Liver (tissue), 9 donors: ENCODE results near the gene NCK2. TPM values are rescaled to one million over a fixed set of nuclear protein-coding genes. Genes with fewer than 3 reads are reported as not detected.

Source experiments
- DNase-seq: peaks from one replicate; pipeline ENCODE4 v3.0.0-alpha.2; 2017; ENCODE audit warnings: low spot score
- H3K27ac ChIP-seq, 2 donors: one replicate each; pipeline ENCODE4 v1.7.0; 2013; ENCODE audit warnings: inconsistent platforms in 2 of 2, low read length in 2 of 2, control low read depth in 1 of 2, low read depth in 1 of 2, mild to moderate bottlenecking in 1 of 2
- H3K27me3 ChIP-seq, 4 donors: one replicate each; pipeline versions ENCODE4 v1.6.1 to v1.7.0; 2013; ENCODE audit warnings: low read length in 3 of 4, inconsistent platforms in 1 of 4, mild to moderate bottlenecking in 1 of 4, moderate library complexity in 1 of 4; ENCODE audit not compliant: control insufficient read depth in 4 of 4, insufficient read depth in 4 of 4
- H3K36me3 ChIP-seq, 4 donors: one replicate each; pipeline versions ENCODE4 v1.6.1 to v1.7.0; 2013; ENCODE audit warnings: low read length in 3 of 4, mild to moderate bottlenecking in 3 of 4, low read depth in 1 of 4, moderate library complexity in 1 of 4; ENCODE audit not compliant: control insufficient read depth in 4 of 4, insufficient read depth in 3 of 4
- H3K4me1 ChIP-seq, 4 donors: one replicate each; pipeline versions ENCODE4 v1.6.1 to v1.7.0; 2013; ENCODE audit warnings: low read length in 3 of 4, mild to moderate bottlenecking in 3 of 4, moderate library complexity in 1 of 4; ENCODE audit not compliant: control insufficient read depth in 4 of 4, insufficient read depth in 4 of 4
- H3K4me3 ChIP-seq, 3 donors: one replicate each; pipeline versions ENCODE4 v1.6.1 to v1.7.0; 2013; ENCODE audit warnings: low read length in 3 of 3, control low read depth in 1 of 3, low read depth in 1 of 3, mild to moderate bottlenecking in 1 of 3
- H3K9ac ChIP-seq, 2 donors: one replicate each; pipeline ENCODE4 v1.7.0; 2013; ENCODE audit warnings: low read length in 2 of 2, mild to moderate bottlenecking in 2 of 2, moderate library complexity in 2 of 2, control low read depth in 1 of 2, low read depth in 1 of 2
- H3K9me3 ChIP-seq, 4 donors: one replicate each; pipeline versions ENCODE4 v1.6.1 to v1.7.0; 2013; ENCODE audit warnings: low read length in 3 of 4; ENCODE audit not compliant: control insufficient read depth in 4 of 4
- ATF3 ChIP-seq: IDR thresholded peaks from 2 replicates; pipeline ENCODE4 v1.6.1; 2016; ENCODE audit warnings: antibody characterized with exemption
- EGR1 ChIP-seq, 2 donors: IDR thresholded peaks; 2 replicates each; pipeline ENCODE4 v1.6.1; 2016 to 2018; ENCODE audit warnings: antibody characterized with exemption in 2 of 2, low read depth in 2 of 2
- FOXA1 ChIP-seq: IDR thresholded peaks from 2 replicates; pipeline ENCODE4 v1.6.1; 2016; ENCODE audit warnings: antibody characterized with exemption
- FOXA2 ChIP-seq: IDR thresholded peaks from 2 replicates; pipeline ENCODE4 v1.6.1; 2016; ENCODE audit warnings: antibody characterized with exemption
- HNF4A ChIP-seq, 2 donors: conservative IDR thresholded peaks; 2 replicates each; pipeline ENCODE4 v1.6.1; 2016; ENCODE audit warnings: antibody characterized with exemption in 2 of 2, mild to moderate bottlenecking in 2 of 2
- MAX ChIP-seq: IDR thresholded peaks from 2 replicates; pipeline ENCODE4 v1.6.1; 2016; ENCODE audit warnings: antibody characterized with exemption
- REST ChIP-seq: IDR thresholded peaks from 2 replicates; pipeline ENCODE4 v1.6.1; 2016; ENCODE audit warnings: antibody characterized with exemption, mild to moderate bottlenecking
- RXRA ChIP-seq, 2 donors: IDR thresholded peaks; 2 replicates each; pipeline ENCODE4 v1.6.1; 2017 to 2018; ENCODE audit warnings: antibody characterized with exemption in 2 of 2, mild to moderate bottlenecking in 1 of 2
- YY1 ChIP-seq: IDR thresholded peaks from 2 replicates; pipeline ENCODE4 v1.6.1; 2016; ENCODE audit warnings: antibody characterized with exemption, mild to moderate bottlenecking
- WGBS: extraction: QIAGEN DNeasy Blood & Tissue Kit; methylation state at CpG from one replicate; pipeline ENCODE4 v1.1.7; 2013; 5-methylcytosine and 5-hydroxymethylcytosine counted together
- polyA plus RNA-seq, 2 donors: library from polyadenylated mRNA; stranded (reverse) in 1 of 2; unstranded in 1 of 2; fragments of 200-250 nt in 1 of 2; fragments of >200 nt in 1 of 2; fragmentation: Nextera tagmentation in 1 of 2; extraction: Ambion mirVana in 1 of 2; gene quantifications; one replicate each; pipeline versions ENCODE4 v1.2.1 to v1.2.3, GENCODE V29; 2013 to 2015
- total RNA-seq, 2 donors: library from RNA; depleted of rRNA; stranded (reverse); fragments of >200 nt; gene quantifications; one replicate each; pipeline ENCODE4 v1.2.3, GENCODE V29; 2014
- donor health status: healthy.
- donor health status: healthy.
- donor health status: healthy.
- donor health status: healthy.
- donor health status: healthy.

Gene NCK2
- total and polyA plus RNA-seq, 4 donors = 3.4 to 15.0 (median 10.7) TPM

DNA sequence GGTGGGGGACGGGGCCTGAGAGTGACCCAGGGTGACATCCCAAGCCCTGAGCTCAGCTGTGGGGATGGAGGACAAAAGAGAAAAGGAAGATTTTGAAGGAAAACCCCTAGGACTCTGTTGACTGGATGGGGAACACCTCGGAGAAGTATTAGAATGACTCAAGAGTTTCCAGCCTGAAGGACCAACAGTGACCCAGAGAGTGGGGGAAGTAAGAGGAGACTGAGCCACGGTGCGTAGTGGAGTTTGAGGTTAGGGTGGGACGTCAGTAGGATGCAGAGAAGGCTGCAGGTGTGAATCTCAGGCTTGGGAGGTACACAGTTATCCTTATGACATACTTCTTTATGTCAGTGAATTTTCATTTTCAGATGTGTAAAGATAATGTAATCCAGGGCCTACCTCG lies 119.5 kb downstream of the NCK2 start:
- no peaks in the 10 kb centered on the region for H3K9me3 ChIP-seq
- H3K27ac ChIP-seq = no peak overlapping the region
- no peak overlapping the region for H3K4me3 ChIP-seq
- DNase-seq = no peak
- WGBS = 89% methylated on average over 6 of the region's 6 CpGs
- no peaks in the 10 kb centered on the region for H3K27me3 ChIP-seq
- H3K36me3 ChIP-seq = no peaks in the 10 kb centered on the region
- H3K9ac ChIP-seq = no peak overlapping the region
- TF ChIP-seq FOXA1 = no peak
- peaks cover 0 to 2% (median 0%) of the 10 kb centered on the region in 4 donors for H3K4me1 ChIP-seq

- DNase-seq = no peak
- Histone ChIP-seq H3K27me3 (no peaks in the 10 kb centered on the region), H3K9ac (no peak overlapping the region), H3K9me3 (no peaks in the 10 kb centered on the region), H3K36me3 (no peaks in the 10 kb centered on the region), H3K27ac (no peak overlapping the region), H3K4me1 (peaks cover 0 to 2% (median 0%) of the 10 kb centered on the region in 4 donors), H3K4me3 (no peak overlapping the region)
- WGBS = 91% methylated on average over 9 of the region's 9 CpGs
- TF ChIP-seq HNF4A (conservative IDR thresholded peaks at IDR 0.05) (no peak), FOXA2 (no peak)
Observed at GRCh38 chr2:105865222-105865913, 120.7 kb downstream of the NCK2 start.

GRCh38 chr2:105866216-105867185 lies 121.8 kb downstream of the NCK2 start:
- 89% methylated on average over 13 of the region's 13 CpGs for WGBS
- Histone ChIP-seq H3K4me3 (no peak overlapping the region), H3K9me3 (no peaks in the 10 kb centered on the region), H3K4me1 (peaks cover 0 to 2% (median 0%) of the 10 kb centered on the region in 4 donors), H3K9ac (no peak overlapping the region), H3K27ac (no peak overlapping the region), H3K36me3 (no peaks in the 10 kb centered on the region), H3K27me3 (no peaks in the 10 kb centered on the region)
- no peak for TF ChIP-seq RXRA (IDR thresholded peaks at IDR 0.05)
- TF ChIP-seq FOXA2 = no peak
- DNase-seq = no peak

GRCh38 chr2:105867587-105867986 lies 122.9 kb downstream of the NCK2 start:
- H3K36me3 ChIP-seq = no peaks in the 10 kb centered on the region

More at GRCh38 chr2:105867587-105867986, 122.9 kb downstream of the NCK2 start:
- H3K27me3 ChIP-seq = no peaks in the 10 kb centered on the region
- WGBS = 94% methylated on average over 7 of the region's 7 CpGs
- H3K4me1 ChIP-seq = peaks cover 0 to 10% (median 4%) of the 10 kb centered on the region in 4 donors
- TF ChIP-seq FOXA2 = no peak
- TF ChIP-seq EGR1 (IDR thresholded peaks at IDR 0.05; ENCODE audit: low read depth in 2 of 2) = no peak
- no peak for TF ChIP-seq REST
- TF ChIP-seq MAX = no peak
- no peak for TF ChIP-seq YY1
- TF ChIP-seq RXRA (IDR thresholded peaks at IDR 0.05) = no peak
- no peak for TF ChIP-seq ATF3
- H3K4me3 ChIP-seq = no peak overlapping the region
- no peak overlapping the region for H3K27ac ChIP-seq
- no peak overlapping the region for H3K9ac ChIP-seq
- H3K9me3 ChIP-seq = no peaks in the 10 kb centered on the region
- no peak for DNase-seq
